Hair follicular keratinocyte (primary cell): ENCODE results near the gene GARIN3. TPM values are rescaled to one million over a fixed set of nuclear protein-coding genes. Genes with fewer than 3 reads are reported as not detected.

Source experiments
- total RNA-seq: library from RNA; depleted of rRNA; stranded (reverse); fragments of >200 nt; gene quantifications from 2 replicates; pipeline ENCODE4 v1.2.3, GENCODE V29; 2015

GARIN3 gene
- not detected in 2 replicates for total RNA-seq

GRCh38 chr5:157166214-157167213 is at the start of gene GARIN3:
GARIN3 (minus strand) TSS chr5:157166264; CDS start chr5:157166168, 96 bp downstream.

GRCh38 chr5:157180374-157181264 is 14.6 kb upstream of the GARIN3 start, which contains the start of gene ITK:
ITK (plus strand) TSS chr5:157180840; CDS start chr5:157180978, 138 bp downstream.

DNA sequence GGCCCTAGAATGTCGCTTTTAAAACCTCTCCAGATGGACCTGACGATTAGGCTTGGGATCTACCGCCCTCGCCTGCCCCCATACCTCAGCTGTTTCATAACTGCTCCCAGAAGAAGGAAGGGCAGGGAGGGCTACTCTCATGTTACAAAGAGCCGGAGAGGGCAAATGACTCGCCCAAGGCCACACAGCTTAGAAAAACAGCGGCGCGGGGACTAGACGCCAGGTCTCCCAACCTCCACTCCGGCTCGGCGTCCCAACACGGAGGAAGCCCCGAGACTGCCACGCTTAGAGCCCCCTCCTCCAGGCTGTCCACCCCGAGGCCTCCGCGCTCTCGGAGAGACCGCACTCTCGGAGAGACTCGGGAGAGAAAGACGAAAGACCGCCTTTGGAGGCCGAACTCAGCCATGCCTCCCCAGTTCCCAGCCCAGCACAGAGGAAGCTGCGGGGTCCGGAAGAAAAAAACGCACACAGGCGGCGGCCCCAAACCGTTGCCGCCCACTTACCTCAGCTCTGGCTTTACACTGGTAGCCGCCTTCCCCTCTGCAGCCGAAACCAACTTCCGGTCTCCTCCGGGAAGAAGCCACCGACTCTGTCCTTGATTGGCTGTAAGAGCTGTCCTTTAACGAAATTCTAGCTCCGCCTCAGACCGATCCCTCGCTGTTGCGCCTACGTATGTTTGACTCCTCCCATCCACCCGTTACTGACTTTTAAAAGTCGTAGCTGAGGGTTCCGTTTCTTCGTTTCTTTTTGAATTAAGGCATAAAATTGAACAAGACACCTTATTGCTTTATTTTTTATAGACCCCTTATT is 23.5 kb downstream of the GARIN3 start, which contains the start of gene MED7:
Gene MED7 (minus strand): TSS at position 549 of the 810 bp plus-strand sequence. CDS start 3,434 bp downstream, outside the sequence.

Other genes with a start within 250 kb of the GARIN3 start
- not detected in 2 replicates for gene TIMD4, start 203.0 kb downstream of the GARIN3 start, total RNA-seq
- not detected in 2 replicates for gene HAVCR1, start 107.1 kb downstream of the GARIN3 start, total RNA-seq
- gene HAVCR2, start 57.2 kb downstream of the GARIN3 start, total RNA-seq, result not detected in 2 replicates
- gene MED7, start 23.4 kb downstream of the GARIN3 start, total RNA-seq, result 9.4 and 12.8 TPM in 2 replicates
- gene ITK, start 14.6 kb upstream of the GARIN3 start, total RNA-seq, result not detected in 2 replicates
- 0.86 and 5.6 TPM in 2 replicates for gene CYFIP2, start 99.9 kb upstream of the GARIN3 start, total RNA-seq